GM13976 (cell line): ENCODE measurements around the gene DVL1.

Experiments
- DNase-seq: peaks from one replicate; pipeline ENCODE4 v3.0.0; 2012; ENCODE audit warnings: low spot score
- in situ Hi-C: fragments of 300-500 bp; cut with MboI; formaldehyde crosslinking; loops from one replicate; pipeline ENCODE4 v1.12.0; 2022; ENCODE audit warnings: low sequenced_read_pairs, mixed read lengths, inconsistent platforms; ENCODE audit not compliant: unreplicated experiment
- TF ChIP-seq, protein P1 (sequence below): IDR thresholded peaks from 2 replicates; pipeline ENCODE4 v1.5.1; 2012; ENCODE audit warnings: borderline replicate concordance, mild to moderate bottlenecking; ENCODE audit not compliant: insufficient read depth; ENCODE audit errors: extremely low read depth, missing control alignments, control extremely low read depth

The DVL1 gene

DNA sequence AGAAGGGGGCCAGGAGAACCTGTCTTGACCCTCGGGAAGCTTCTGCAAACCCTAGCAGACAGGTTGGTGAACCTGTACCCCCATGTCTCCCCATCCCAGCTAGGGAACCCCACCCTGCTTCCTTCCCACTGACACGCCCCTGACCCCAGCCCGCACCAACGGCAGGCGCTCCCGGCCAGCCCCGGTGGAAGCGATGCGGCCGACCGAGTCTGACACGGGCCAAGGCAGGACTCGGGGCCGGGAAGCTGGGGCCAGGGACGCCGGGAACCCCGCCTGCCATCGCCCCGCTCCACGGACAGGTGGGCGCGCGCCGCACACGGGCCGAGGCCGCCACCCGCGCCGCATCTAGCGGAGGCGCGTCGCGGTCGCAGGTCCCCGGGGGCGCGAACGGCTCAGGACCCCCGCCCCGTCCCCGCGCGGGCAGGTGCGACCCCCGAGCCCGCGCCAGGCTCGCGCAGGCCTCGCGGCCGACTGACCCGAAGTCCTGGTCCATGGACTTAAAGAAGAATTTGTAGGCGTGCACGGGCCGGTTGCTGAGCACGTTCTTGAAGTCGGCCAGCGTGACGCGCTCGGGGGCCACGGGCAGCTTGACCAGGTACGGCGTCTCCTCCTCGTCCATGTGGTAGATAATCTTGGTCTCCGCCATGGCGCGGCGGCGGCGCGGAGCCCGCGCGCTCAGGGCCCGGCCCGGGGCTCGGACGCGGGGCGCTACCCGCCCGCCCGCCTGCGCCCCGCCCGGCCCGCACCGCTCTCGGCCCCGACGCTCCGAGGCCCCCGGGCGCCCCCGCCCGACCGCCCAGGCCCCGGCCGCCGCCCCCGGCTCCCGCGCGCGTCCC, 580 bp downstream of the DVL1 start:
- TF ChIP-seq, protein P1, sequence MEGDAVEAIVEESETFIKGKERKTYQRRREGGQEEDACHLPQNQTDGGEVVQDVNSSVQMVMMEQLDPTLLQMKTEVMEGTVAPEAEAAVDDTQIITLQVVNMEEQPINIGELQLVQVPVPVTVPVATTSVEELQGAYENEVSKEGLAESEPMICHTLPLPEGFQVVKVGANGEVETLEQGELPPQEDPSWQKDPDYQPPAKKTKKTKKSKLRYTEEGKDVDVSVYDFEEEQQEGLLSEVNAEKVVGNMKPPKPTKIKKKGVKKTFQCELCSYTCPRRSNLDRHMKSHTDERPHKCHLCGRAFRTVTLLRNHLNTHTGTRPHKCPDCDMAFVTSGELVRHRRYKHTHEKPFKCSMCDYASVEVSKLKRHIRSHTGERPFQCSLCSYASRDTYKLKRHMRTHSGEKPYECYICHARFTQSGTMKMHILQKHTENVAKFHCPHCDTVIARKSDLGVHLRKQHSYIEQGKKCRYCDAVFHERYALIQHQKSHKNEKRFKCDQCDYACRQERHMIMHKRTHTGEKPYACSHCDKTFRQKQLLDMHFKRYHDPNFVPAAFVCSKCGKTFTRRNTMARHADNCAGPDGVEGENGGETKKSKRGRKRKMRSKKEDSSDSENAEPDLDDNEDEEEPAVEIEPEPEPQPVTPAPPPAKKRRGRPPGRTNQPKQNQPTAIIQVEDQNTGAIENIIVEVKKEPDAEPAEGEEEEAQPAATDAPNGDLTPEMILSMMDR, result no peak
- in situ Hi-C loops, result no loop called here
- DNase-seq, result no peak

DNA sequence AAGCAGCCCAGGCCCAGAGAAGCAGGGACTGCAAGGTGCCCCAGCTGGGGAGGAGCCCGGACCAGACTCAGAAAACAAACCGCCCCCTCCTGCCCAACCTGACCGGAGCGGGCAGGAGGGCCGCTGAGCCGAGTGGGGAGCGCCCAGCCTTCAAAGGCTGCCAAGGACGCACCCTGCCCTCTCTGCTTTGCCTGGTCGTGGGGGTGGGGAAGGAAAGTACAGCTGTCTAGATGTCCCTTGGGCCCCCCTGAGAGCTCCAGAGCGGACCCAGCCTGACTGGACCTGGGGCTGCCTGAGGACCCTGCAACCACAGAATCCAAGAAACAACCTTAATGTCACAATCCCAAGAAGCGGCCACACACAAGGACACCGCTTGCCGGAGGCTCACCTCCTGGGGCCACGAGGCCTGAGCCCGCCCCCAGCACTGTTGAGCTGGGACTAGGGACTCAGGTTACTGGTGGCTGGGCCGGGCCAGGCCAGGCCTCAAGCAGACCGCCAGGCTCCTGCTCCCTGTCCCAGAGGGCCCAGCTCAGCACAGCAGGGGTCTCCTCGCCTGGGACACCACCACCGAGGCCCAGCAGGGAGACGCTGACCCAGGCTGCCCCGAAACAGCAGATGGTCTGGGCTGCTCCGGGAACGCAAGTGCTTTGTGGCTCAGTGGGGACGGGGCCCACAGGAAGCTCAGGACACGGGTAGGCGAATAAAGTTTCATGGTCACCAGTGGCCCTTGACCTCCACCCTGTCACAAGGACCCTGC, 1.4 kb downstream of the DVL1 start:
- no peak for DNase-seq
- TF ChIP-seq, protein P1, result no peak
- in situ Hi-C loops, result no loop called here

DNA sequence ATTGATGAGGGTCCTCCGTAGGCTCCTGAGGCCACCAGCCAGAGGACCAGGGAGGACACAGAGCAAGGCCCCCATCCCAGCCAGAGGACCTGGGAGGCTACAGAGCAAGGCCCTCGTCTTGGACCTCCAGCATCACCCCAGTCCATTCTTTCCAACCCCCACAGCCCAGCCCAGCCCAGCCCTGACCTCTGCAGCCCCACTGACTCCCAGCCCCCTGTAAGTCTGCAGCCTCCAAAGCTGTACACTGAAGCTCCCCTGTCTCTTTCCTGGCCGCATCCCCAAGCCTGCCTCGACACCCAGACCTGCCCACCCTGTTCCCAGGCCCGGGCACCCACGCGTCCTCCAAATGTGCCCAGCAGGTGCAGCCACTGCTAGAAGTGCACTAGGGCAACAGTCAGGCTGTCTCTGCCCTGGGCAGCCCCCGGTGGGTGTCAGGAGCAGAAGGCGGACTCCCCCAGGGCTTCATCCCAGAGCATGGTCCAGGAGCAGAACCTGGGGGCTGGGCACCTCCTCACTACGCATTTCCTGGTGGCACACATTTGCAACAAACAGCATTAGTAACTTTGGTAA, 2.1 kb downstream of the DVL1 start:
- TF ChIP-seq, protein P1, result no peak
- no peak for DNase-seq
- in situ Hi-C loops, result no loop called here

GRCh38 chr1:1346501-1346890, 2.7 kb downstream of the DVL1 start:
- TF ChIP-seq, protein P1, result no peak
- in situ Hi-C loops, result no loop called here
- no peak for DNase-seq

- in situ Hi-C loops, result no loop called here
- no peak for DNase-seq
- TF ChIP-seq, protein P1, result no peak
These were observed 3.2 kb downstream of the DVL1 start for GRCh38 chr1:1345860-1346500.

DNA sequence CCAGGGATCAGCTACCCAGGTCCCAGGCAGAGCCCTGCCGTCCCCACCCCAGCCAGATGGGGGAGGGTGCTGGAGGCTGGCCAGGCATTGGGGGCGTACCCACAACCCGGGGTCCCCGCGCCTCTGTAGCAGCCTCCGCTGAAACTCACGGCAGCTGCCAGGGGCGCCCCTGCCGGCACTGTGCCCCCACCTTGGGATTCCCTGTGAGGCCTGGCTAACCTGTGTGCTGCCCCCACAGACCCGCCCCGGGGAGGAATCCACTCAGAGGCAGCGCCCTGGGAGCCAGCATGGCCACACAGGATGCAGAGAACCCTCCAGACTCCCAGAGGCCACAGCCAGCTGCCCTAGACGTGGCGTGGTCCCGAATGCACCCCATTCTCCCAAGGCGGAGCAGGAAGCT, 3.8 kb downstream of the DVL1 start:
- in situ Hi-C loops, result no loop called here
- TF ChIP-seq, protein P1, result no peak
- no peak for DNase-seq
